Suprapubic skin (tissue), 4 donors: ENCODE measurements around the gene FCRLA.

Experiments used
- CTCF ChIP-seq, 2 donors: fragments of 200-600 bp in 1 of 2; fragments of 450-650 bp in 1 of 2; sonication (generic) in 1 of 2; IDR thresholded peaks; one replicate each; pipeline ENCODE4 v1.5.1; 2016 to 2019; ENCODE audit warnings: antibody characterized with exemption in 2 of 2, mild to moderate bottlenecking in 1 of 2, moderate library complexity in 1 of 2
- EP300 ChIP-seq: sonication (generic); formaldehyde crosslinking; IDR thresholded peaks from one replicate; pipeline ENCODE4 v1.6.1; 2017; ENCODE audit warnings: antibody characterized with exemption
- POLR2AphosphoS5 ChIP-seq, 3 donors: sonication (generic); formaldehyde crosslinking; IDR thresholded peaks; one replicate each; pipeline ENCODE4 v1.6.1; 2017; ENCODE audit warnings: antibody characterized with exemption in 3 of 3

GRCh38 chr1:161702250-161702649 lies 4.8 kb upstream of the FCRLA start:
- TF ChIP-seq CTCF (IDR thresholded peaks at IDR 0.05) (no peak), POLR2AphosphoS5 (IDR thresholded peaks at IDR 0.05) (no peak), EP300 (no peak)
